Body of pancreas (tissue), 4 donors: ENCODE results near the gene KRTAP10-8.

Source experiments
- CTCF ChIP-seq, 7 experiments: fragments of 450-650 bp in 4 of 7; fragments of 200-600 bp in 3 of 7; sonication (generic) in 3 of 7; IDR thresholded peaks; one replicate each; pipeline ENCODE4 v1.5.1; 2016 to 2019; ENCODE audit warnings: antibody characterized with exemption in 7 of 7
- POLR2A ChIP-seq, 3 donors: fragments of 450-650 bp; IDR thresholded peaks; one replicate each; pipeline ENCODE4 v1.6.1; 2016; ENCODE audit warnings: antibody characterized with exemption in 3 of 3, mild to moderate bottlenecking in 2 of 3

- TF ChIP-seq CTCF (IDR thresholded peaks at IDR 0.05) (no peak), POLR2A (IDR thresholded peaks at IDR 0.05) (no peak)
These were observed 37.7 kb downstream of the KRTAP10-8 start for GRCh38 chr21:44649521-44650100.
